NCI-H460 (cell line): ENCODE results near the gene CEP126. TPM values are rescaled to one million over a fixed set of nuclear protein-coding genes. Genes with fewer than 3 reads are reported as not detected.

Experiments used
- DNase-seq: peaks from one replicate; pipeline ENCODE4 v3.0.0-alpha.2; 2016; ENCODE audit warnings: low read depth; ENCODE audit errors: extremely low read depth
- total RNA-seq: library from RNA; depleted of rRNA; stranded (reverse); fragments of >200 nt; shearing (Covaris generic); gene quantifications from 2 replicates; pipeline ENCODE4 v1.2.3, GENCODE V29; 2014; rRNA removed

CEP126 gene
- total RNA-seq, 1 experiment from 2014 or later: 2.7 TPM

DNA sequence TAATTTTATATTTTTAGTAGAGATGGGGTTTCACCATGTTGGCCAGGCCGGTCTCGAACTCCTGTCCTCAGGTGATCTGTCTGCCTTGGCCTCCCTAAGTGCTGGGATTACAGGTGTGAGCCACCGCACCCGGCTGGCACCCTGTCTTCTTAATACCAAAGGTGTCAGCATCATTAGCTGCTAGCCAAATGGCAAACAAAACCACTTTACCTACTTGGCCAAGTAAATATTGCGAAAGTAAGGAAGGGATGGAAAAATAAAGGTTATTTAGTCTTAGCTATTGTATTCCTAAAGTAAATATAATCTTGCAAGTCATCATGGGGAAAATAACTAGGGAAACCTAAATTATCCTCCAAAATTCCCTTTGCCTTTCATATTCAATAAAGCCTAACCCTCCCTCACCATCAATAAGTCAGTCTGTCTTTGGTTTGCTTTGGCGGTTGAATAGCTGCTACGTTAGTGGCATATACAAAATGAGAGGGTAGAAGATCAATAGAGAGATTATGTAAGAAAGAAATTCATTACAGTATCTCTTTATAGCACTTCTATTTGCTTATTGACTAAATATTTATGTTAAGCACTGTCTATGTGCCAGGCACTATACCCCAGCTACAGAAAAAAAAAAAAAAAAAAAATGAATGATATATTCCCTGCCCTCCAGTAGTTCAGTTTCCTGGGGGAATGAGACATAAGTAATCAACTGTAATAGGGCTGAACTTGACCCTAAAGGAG lies 92.2 kb downstream of the CEP126 start:
- DNase-seq: peak; percentile 6

DNA sequence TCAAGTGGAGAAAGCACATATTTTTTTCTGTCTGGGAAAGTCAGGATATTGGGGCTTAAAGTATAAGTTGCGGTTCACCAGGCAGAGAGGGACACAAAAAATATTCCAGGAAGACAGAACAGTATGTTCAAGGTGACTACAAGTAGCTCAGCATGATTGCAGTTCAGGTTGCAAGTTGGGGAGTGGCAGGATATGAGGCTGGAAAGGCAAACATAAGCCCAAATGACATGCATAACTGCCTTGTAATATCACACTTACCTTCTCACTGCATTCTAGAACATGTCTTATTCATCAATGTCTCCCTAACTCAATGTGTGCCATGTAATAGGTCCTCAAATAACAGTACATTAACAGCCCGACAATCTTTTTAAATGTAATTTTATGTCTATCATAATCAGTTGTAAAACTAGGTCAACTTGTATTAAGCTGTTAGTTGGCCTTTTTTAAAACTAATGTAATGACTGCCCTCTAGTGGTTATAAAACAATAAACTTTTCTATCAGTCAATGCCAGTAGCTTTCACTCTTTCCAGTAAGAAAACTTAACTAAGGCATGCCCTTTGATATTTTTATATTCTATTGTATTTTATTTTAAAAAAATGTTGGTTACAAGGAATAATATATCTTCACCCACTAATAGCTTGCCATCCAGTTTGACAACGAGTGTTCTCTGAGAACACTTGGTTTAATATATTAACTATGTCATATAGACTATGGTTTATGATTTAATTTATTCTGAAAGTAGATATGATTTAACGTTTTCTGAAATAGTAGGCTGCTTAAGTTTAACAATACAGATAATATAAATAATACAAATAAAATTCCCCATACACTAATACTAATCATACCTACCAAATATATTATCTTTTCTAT lies 93.0 kb downstream of the CEP126 start:
- peak; percentile 76 for DNase-seq

DNA sequence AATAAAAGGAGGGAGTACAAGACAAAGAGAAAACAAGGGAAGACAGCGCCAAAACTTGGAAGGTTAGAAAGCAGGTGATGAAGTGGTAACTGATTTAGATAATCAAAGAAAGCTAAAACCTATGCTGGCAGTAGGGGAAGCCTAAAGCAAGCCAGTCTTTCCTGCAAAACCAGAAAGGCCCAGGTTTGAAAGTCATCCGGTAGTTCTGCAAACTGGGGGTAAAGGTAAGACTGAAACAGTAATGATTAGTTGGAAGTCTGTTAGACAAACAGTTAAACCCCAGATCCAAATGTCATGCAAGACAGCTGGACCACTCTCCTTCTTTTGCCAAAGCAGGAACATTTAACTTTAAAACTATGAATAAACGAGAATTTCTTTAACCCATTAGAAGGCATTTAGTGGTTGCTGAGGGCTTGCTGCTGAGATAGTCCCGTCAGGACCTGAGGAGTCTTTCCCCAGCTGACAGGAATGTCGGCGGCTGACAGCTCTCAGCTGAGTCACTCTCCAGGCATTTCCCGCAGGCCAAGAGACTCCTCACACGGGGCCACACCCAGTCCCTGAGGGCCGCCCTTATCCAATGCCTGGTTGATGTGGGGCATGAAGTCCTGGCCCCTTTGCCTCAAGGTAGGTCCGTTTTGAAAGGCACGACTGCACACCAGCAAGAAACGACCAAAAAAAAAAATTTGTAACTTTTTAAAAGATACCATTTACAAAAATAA lies 96.1 kb downstream of the CEP126 start:
- DNase-seq: peak; percentile 90

DNA sequence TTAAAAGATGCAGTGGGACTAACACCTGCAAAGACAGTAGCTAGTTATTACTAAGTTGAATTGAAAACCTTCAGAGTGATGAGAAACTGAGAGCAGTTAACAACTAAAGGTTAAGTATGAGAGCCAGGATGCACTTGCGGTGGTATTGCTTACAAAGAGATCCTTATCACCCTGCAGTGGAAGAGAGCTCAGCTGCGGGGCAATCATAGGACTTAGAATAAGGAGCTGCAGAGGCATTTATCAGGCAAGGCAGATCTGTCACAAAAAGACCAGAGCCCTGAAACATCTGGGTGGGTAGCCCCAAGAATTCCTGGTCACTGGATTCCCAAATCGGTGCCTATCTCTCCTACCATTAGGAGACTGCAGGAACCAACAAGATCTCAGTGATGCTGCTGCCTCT lies 98.1 kb downstream of the CEP126 start:
- DNase-seq: no peak

DNA sequence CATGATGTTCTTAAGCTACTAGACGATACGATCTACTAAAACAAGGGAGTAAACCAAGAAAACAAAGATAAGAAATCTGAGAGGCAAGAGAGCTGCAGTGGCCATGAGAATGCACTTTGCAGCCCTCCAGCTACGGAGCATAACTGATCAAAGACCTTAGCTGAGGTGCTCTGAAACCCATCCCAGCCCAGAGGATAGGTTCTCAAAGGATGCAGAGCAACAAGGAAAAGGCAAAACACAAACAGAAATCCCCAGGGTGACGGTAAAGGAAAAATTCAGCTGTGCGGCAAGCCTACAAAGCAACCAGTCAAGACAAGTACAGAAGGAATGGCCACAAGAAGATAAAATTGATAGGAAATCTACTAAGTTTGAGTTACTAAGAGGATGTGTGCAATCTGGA lies 99.9 kb downstream of the CEP126 start:
- no peak for DNase-seq

DNA sequence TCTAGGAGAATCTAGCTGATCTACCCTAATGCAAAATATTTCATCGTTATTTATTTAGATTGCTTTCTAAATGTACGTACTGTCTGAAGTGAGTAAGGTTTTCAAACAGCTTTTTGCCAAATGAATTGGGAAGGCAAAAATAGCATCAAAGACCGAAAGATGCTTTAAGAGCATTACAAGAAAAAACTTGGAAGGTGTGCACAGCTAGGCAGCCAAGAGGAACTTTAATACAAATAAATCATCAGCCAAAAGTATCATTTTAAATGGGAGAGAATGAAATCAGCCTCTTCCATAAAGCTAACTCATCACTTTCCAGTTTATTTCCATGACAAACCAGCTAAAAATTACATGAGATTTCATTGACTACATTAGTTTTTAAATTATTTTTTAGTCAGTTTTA lies 102.2 kb downstream of the CEP126 start:
- no peak for DNase-seq

DNA sequence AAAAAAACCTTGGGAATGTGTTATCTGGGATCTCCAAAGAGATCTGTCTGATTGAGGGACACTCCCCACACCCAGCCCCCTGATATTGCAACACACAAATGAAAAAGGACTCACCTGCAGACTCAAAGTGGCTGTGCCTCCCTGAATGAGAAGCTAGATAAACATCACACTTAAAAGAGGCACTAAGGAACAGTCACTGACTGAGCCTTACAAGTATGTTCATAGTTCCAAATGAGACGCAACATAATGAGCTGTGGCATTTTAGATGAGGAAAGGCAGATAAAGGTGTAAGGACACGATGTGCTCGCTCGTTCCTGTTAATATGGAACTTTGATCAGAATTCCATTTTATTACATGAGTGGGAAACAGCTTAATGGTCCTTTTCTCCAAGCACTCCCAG lies 111.4 kb downstream of the CEP126 start:
- no peak for DNase-seq

DNA sequence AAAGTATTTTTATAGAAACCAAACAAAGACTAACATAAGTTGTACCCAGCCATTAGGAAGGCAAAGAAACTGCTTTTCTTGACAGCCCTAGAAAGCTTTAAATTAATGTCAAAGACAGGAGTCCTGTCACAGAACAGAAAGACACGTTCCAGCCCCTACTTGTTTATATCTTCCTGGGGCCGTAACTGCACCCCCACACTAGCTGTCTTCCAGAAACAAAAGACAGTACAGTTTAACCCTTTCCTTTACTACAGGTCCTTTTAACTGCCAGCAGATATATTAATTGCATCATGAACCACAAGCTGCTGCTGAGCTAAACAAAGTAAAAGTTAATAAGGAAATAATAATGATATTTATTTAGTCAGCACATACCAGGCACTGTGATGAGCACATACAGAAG lies 112.1 kb downstream of the CEP126 start:
- no peak for DNase-seq

DNA sequence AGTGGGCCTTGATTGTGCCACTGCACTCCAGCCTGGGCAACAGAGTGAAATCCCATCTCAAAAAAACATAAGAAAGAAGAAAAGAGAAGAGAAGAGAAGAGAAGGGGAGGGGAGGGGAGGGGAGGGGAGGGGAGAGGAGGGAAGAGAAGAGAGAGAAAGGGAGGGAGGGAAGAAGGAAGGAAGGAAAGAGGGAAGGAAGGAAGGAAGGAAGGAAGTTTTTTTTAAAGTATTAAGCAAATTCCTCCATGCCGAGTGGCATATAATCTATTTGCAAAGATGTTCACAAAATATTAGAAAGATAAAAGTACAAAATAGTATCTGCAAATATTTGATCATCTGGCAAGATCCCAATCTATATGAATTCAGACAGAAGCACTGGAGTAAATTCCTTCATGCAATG lies 121.9 kb downstream of the CEP126 start:
- DNase-seq: no peak

DNA sequence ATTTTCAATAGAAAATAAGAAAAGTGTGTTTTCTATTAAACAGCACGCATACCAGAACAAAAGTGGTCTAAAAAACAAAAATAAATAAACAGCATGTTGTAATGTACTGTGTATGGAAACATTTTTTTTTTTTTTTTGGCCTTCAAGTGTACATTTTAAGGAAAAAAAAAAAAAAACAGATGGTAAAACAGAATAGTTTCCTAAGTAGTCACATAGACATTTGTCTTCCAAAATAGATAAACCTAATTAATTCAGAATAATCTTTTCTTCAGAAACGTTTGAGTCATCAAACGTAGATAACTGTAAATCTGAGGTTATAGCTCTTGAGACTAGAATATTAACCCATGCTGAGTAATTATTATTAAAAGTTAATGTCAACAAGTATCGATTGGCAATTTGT lies 132.0 kb downstream of the CEP126 start:
- no peak for DNase-seq

DNA sequence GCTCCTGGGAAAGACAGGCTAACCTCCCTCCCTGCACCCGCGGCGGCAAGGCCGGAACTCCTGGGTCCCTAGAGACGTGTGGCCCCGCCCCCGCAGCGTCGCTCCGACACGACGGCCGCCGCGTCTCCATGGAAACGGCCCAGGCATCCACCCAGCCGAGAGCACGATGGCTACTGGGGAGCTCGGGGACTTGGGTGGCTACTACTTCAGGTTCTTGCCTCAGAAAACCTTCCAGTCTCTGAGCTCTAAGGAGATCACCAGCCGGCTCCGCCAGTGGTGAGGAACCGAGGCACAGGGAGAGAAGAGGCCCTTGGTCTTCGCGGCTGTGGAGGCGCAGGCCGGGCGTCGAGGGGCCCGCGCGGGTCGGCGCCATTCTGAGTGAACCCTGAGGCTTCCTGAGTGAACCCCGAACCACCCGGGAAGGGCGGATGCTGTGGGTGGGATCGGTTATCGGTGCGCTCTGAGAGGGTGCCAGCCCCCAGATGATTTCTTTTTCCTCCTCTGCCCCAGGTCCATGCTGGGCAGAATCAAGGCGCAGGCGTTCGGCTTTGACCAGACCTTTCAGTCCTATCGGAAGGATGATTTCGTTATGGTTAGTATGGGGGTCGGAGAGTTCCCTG lies 132.6 kb downstream of the CEP126 start, which contains the start of gene CFAP300:
Gene CFAP300 (plus strand): TSS at position 133 of the 620 bp plus-strand sequence. CDS start 34 bp downstream, at position 167.
- peak; percentile 66 for DNase-seq

Other genes with a start within 250 kb of the CEP126 start
- not detected in 2 replicates for gene ANGPTL5, start 1.5 kb downstream of the CEP126 start, total RNA-seq
- 8.2 and 9.0 TPM in 2 replicates for gene CFAP300, start 132.4 kb downstream of the CEP126 start, total RNA-seq
- gene YAP1, start 195.4 kb downstream of the CEP126 start, total RNA-seq: 49.6 and 57.7 TPM in 2 replicates